Right cardiac atrium (tissue), 5 donors: ENCODE results near the gene SF1. TPM values are rescaled to one million over a fixed set of nuclear protein-coding genes. Genes with fewer than 3 reads are reported as not detected.

Source experiments
- ATAC-seq, 2 donors: fragments of 200-7000 bp; cut with Tn5 transposase; one replicate each; pipeline versions ENCODE4 v1.8.0 to v1.9.1; 2020; ENCODE audit warnings: moderate library complexity in 2 of 2, mild to moderate bottlenecking in 1 of 2
- DNase-seq, 3 donors: peaks; one replicate each; pipeline ENCODE4 v3.0.0-alpha.2; 2020
- H3K27ac ChIP-seq: one replicate; pipeline ENCODE4 v1.5.1; 2013; ENCODE audit warnings: mild to moderate bottlenecking, low read length, control low read depth, moderate library complexity
- H3K27me3 ChIP-seq: one replicate; pipeline ENCODE4 v1.6.1; 2013; ENCODE audit not compliant: control insufficient read depth, insufficient read depth
- H3K4me1 ChIP-seq: one replicate; pipeline ENCODE4 v1.6.1; 2013; ENCODE audit warnings: low read length; ENCODE audit not compliant: control insufficient read depth, insufficient read depth
- H3K4me3 ChIP-seq: one replicate; pipeline ENCODE4 v1.5.1; 2013; ENCODE audit warnings: low read length, control low read depth
- H3K9me3 ChIP-seq: one replicate; pipeline ENCODE4 v1.6.1; 2013; ENCODE audit warnings: low read length; ENCODE audit not compliant: control insufficient read depth
- WGBS: extraction: QIAGEN DNeasy Blood & Tissue Kit; methylation state at CpG from one replicate; pipeline ENCODE4 v1.1.7; 2013; 5-methylcytosine and 5-hydroxymethylcytosine counted together
- intact Hi-C, 4 donors: fragments of 100-400 bp; cut with DNase I; formaldehyde crosslinking; loops; one replicate each; pipeline versions ENCODE4 v1.11.0 to v1.14.0; 2022 to 2023
- polyA plus RNA-seq: library from polyadenylated mRNA; stranded (reverse); fragments of 200-250 nt; gene quantifications from one replicate; pipeline ENCODE4 v1.2.3, GENCODE V29; 2013
- total RNA-seq, 4 donors: library from RNA; stranded (reverse); fragmentation: NEBNext Ultra II Directional; extraction: Animal tissue kit (Norgen Biotek cat#: 25700); gene quantifications; one replicate each; pipeline ENCODE4 v1.2.1, GENCODE V29; 2021
- donor health status: healthy with polysubstance abuse.
- donor health status: DM: no; HTN: yes; CAD: no.
- donor health status: DM: no; HTN: no; CAD: no.
- donor health status: DM: no; HTN: yes; CAD: no; lungs with severe emphysema.
- donor health status: DM: yes; HTN: yes; CAD: no.

The SF1 gene
- total and polyA plus RNA-seq, 5 donors: 72.8 to 203 (median 195) TPM

DNA sequence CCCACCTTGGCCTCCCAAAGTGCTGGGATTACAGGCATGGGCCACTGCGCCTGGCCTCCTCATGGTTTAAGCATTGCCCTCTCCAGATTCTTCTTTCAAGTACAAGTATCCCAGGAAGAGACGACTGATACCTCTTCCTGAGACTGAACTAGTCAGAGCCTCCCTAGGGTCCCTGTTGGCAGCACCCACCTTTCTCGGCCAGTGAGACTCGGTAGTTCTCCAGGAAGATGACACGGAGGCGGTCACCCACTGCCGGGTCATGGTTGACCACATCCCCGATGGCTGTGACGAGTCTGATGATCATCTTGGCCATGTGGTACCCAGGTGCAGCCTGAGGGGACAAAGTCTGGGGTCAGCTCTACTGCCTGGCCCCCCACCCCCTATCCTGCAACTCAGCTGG lies 27.2 kb downstream of the SF1 start:
- 91% methylated on average over 9 of the region's 9 CpGs for WGBS
- ATAC-seq: no peak
- H3K4me3 ChIP-seq: no peak overlapping the region
- no peaks in the 10 kb centered on the region for H3K4me1 ChIP-seq
- H3K27me3 ChIP-seq: no peaks in the 10 kb centered on the region
- peak in 1 of 3 donors; percentile 28 for DNase-seq
- intact Hi-C loops: no loop called here
- no peaks in the 10 kb centered on the region for H3K9me3 ChIP-seq
- H3K27ac ChIP-seq: no peak overlapping the region

DNA sequence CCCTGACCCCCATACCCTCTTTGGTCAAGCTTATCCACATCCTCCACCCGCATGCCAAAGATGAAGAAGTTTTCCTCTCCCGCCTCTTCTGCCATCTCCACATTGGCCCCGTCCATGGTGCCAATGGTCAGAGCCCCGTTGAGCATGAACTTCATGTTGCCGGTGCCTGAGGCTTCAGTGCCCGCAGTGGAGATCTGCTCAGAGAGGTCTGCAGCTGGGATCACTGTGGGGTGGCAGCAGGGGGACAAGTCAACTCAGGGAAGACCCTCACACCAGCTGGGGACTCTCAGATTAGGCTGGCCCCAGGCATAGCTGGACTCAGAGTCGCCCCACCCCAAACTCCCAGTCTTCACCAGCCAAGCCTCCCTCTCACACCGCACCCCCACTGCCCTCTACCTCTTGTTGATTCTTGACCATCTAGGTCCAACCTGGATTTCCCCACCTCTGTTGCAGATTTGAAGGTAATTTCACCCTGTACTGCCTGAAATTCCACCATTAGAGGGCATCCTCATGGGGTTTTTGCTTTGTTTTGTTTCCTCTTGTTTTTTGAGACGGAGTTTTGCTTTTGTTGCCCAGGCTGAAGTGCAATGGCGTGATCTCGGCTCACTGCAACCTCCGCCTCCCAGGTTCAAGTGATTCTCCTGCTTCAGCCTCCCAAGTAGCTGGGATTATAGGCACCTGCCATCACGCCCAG lies 27.8 kb downstream of the SF1 start:
- Histone ChIP-seq H3K9me3 (no peaks in the 10 kb centered on the region), H3K27ac (no peak overlapping the region), H3K27me3 (no peaks in the 10 kb centered on the region), H3K4me3 (no peak overlapping the region), H3K4me1 (no peaks in the 10 kb centered on the region)
- no peak for ATAC-seq
- DNase-seq: peak in 1 of 3 donors; percentile 11
- intact Hi-C loops: no loop called here
- WGBS: 96% methylated on average over 13 of the region's 13 CpGs

DNA sequence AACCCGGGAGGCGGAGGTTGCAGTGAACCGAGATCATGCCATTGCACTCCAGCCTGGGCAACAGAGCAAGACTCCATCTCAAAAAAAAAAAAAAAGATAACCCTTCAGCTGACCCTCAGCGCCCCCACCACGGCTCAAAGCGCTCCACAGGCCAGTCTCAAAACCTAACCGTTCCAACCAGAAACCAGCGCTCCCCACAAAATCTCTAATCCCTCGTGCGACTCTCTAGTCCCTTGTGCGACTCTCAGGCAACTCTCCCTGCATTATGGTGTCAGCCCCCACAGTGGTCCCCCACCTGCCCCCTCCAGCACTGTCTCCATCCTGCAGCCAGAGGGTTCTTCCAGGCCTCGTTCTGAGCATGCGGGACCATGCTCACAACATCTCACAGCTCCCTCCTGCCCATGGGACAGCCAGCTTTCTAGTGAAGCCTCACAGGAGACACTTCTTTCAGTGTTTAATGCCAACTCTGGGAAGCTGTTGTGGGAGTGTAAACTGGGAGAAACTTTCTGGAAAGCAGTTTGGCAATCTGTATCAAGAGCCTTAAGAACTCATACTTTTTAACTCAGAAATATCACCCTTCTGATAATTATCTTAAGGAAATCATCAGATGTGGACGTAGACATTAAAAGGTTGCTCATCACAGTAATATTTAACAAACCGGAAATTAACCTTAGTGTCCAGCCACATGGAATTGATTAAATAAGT lies 30.2 kb downstream of the SF1 start:
- WGBS: 77% methylated on average over 15 of the region's 15 CpGs
- Histone ChIP-seq H3K4me3 (no peak overlapping the region), H3K4me1 (no peaks in the 10 kb centered on the region), H3K9me3 (no peaks in the 10 kb centered on the region), H3K27me3 (no peaks in the 10 kb centered on the region), H3K27ac (no peak overlapping the region)
- intact Hi-C loops: no loop called here
- no peak for ATAC-seq
- DNase-seq: peak in 1 of 3 donors; percentile 11

DNA sequence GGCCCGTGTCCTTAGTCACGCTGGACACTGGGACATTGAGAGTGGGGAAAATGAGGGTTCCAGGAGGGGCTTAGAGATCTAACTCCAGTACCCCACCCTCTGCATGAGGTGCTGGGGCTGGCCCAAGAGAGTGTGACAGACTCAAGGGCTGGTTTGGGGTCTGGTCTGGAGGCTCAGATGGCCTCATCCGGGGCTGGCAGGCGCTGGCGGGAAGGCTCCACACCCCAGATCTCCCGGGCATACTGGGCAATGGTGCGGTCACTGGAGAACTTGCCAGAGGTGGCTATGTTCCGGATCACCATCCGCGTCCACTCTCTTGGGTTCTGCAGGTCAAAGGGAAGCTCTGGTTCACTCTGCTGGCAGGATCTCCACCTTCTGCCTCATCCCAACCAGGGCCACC lies 31.9 kb downstream of the SF1 start:
- DNase-seq (peak in 2 of 3 donors; percentile 62 to 71), ATAC-seq (no peak)
- H3K4me1 ChIP-seq: no peaks in the 10 kb centered on the region
- H3K9me3 ChIP-seq: no peaks in the 10 kb centered on the region
- intact Hi-C loops: no loop called here
- peak overlapping the region; percentile 22 for H3K27ac ChIP-seq
- no peak overlapping the region for H3K4me3 ChIP-seq
- H3K27me3 ChIP-seq: no peaks in the 10 kb centered on the region
- WGBS: 61% methylated on average over 10 of the region's 10 CpGs

DNA sequence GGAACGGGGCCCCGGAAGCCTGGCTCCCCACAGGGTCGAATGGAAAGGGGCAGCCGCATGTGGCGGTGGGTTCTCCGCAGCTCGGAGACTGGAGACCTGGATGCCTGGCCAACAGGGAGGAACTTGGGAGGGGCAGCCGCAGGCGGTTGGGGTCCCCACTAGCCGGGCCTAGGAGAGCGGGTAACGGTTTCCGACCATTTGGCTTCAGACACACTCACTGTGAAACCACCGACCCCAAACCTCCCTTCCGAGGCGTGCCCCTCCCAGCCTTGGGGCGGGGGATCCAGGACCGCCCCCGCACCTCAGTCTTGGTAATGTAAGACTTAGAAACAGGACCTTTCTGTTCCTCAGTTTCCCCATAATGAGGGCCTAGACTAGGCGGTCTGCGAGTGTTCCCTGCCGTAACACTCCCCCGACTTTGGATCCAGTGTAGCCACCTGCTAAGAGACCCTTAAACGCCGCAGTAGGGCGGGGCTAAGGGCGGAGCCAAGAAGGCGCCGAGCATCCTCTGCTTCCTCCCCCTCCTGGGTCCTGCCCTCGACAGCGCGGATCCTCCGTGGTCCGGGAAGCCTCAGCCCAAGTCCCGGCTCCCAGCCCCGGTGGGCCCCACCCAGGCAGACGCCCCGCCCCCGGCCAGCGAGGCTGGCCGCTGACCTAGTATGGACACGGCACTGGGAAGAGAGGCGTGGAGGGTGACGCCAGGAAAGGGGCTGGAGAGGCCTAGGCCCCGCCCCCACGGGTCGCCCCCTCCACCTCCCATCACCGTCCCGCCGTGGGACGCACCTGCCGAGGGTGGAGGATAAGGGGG lies 32.6 kb downstream of the SF1 start:
- no peaks in the 10 kb centered on the region for H3K4me1 ChIP-seq
- 1% methylated on average over 52 of the region's 52 CpGs for WGBS
- peak overlapping the region; percentile 91 for H3K27ac ChIP-seq
- no peaks in the 10 kb centered on the region for H3K9me3 ChIP-seq
- ATAC-seq: peak; percentile 84 to 87
- H3K27me3 ChIP-seq: no peaks in the 10 kb centered on the region
- H3K4me3 ChIP-seq: peak overlapping the region; percentile 77
- intact Hi-C loops: no loop called here
- DNase-seq: peak; percentile 94 to 98 (median 96)

DNA sequence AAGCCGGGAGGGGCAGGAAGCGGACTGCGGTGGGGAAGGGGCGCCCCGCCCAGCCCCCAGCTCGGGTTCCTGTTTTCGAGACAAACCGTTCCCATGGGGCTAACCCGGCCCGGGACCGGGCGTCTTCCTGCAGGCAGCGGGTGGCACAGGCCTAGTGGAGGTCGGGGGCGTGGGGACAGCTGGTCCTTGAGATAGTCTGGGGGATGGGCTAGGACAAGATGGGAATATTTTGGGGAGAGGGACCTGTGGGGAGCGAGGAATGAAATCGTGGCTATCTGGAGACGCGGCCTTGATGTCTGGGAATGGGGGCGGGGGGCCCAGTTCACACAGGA lies 33.2 kb downstream of the SF1 start:
- Histone ChIP-seq H3K4me1 (no peaks in the 10 kb centered on the region), H3K9me3 (no peaks in the 10 kb centered on the region), H3K4me3 (peak overlapping the region; percentile 77), H3K27ac (peak overlapping the region; percentile 91), H3K27me3 (no peaks in the 10 kb centered on the region)
- intact Hi-C loops: no loop called here
- DNase-seq: peak; percentile 85 to 94 (median 93)
- WGBS: 2% methylated on average over 20 of the region's 20 CpGs
- peak; percentile 4 to 17 for ATAC-seq

DNA sequence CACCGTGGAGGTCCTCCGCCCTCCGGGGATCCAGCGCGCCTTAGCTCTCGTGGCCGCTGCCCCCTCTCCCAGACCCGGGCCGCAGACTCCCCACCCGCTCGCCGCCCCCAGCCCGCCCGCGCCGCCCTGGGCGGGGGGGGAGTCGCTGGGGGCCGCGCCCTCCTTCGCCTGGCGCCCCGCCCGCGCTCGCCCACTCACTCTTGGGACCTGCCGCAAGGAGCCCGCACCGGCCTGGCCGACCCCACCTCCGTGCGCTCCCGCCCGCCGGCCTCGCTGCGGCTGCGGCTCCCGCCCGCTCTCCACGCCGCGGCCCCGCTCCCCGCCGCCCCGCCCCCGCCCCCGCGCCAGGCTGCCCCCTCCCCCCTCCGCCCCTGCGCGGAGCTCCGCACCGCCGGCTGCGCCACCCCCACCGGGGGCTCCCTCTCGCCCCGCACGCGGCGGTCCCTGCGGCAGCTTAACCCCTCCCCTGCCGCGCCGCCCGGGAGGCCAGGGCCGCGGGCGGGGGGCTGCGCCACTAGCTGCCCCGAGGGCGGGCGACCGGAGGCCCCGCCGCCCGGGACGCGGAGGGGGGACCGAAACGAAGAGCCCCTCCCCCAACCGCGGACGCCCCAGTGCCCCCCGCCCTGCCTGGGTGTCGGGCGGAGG lies 33.7 kb downstream of the SF1 start:
- intact Hi-C loops: no loop called here
- Histone ChIP-seq H3K27ac (peak overlapping the region; percentile 91), H3K27me3 (no peaks in the 10 kb centered on the region), H3K4me3 (peak overlapping the region; percentile 77), H3K4me1 (no peaks in the 10 kb centered on the region), H3K9me3 (no peaks in the 10 kb centered on the region)
- peak in 2 of 3 donors; percentile 71 to 74 for DNase-seq
- WGBS: under 1% methylated on average over 87 of the region's 89 CpGs
- ATAC-seq: no peak

DNA sequence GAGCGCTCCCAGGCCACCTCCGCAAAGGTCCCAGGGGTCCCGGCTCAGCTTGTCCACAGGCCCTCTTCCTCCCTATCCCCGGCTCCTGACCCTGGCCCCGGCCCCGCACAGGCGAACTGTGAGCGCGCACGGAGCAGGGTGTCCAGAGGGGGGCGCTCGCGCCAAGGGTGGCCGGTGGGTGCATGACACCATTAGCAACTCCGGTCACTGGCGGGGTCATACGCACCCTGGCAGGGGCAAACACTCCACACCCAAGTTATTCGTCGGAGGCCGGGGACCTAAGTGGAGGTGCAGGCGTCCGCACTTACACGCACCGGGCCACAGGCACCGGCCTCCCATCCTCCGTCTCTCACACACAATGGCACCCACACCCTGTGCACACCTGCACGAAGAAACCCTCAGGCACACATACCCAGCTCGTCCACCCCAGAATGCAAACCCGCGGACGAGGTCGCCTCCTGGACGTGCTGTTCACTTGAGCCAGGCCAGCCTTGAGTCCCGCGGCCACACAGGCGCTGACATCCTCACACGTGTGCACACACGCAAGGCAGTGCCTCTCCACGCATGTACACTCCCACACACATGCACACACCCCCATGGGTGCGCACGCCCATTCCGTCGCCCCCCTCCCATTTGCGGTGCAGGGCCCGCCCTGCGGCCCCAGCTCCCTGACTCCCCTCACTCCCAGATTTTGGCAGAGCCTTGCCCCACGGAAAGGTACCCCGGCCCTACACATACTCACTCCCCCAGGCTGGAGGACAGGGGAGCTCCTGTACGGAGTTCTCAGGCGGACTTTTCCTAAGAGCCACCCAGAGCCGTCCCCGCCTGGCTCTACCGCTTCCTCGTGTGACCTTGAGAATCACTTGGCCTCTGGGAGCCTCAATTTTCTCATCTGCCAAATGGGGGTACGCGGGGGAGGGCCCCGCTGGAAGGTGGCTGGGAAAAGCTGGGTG lies 34.5 kb downstream of the SF1 start, which contains the start of gene RASGRP2:
Gene RASGRP2, minus strand, starts transcription at position 552 of the 953 bp plus-strand sequence. CDS start 1,276 bp downstream, outside the sequence.
- Histone ChIP-seq H3K27ac (peak within 1 kb of the TSS; percentile 91), H3K27me3 (no peaks in the 10 kb centered on the region), H3K4me3 (peak within 1 kb of the TSS; percentile 77), H3K9me3 (no peaks in the 10 kb centered on the region), H3K4me1 (no peaks in the 10 kb centered on the region)
- DNase-seq (peak; percentile 79 to 95 (median 92)), ATAC-seq (peak; percentile 29 to 36)
- intact Hi-C loops: no loop called here
- WGBS: under 1% methylated on average over 57 of the region's 57 CpGs

DNA sequence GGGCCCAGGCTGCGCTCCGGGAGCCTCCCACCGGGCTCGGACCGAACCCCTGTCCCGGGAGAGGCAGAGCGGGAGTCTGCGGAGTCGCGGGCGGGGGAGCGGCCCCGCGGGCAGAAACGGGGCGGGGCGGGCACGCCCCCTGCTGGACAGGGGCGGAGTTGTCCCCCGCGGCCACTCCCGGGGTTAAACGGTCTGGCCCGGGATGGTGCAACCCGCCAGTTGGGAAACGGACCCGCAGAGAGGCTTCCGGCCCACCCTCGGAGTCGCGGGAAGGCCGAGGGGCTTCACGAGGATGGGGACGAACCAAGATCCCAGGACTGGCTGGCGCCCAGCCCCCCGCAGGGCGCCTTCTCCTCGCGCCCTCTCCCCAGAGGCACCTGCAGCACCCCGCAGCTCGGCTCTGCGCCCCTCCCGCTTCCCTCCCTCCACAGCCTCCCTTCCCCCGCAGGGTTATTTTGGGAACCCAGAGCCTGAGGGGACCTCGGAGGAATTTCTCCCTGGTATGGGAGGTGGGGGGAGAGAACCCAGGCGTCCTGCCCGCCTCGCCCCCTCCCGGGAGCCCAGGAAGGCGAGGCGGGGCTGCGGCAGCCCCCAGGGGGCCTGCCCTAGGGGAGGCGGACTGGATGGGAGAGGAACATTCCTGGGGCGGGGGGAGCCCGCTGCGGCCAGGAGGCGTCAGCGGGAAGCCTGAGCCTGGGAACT lies 35.3 kb downstream of the SF1 start:
- Histone ChIP-seq H3K4me1 (no peaks in the 10 kb centered on the region), H3K27me3 (no peaks in the 10 kb centered on the region), H3K4me3 (peak overlapping the region; percentile 77), H3K9me3 (no peaks in the 10 kb centered on the region), H3K27ac (peak overlapping the region; percentile 27)
- DNase-seq (peak; percentile 84 to 94 (median 91)), ATAC-seq (peak; percentile 45 to 52)
- intact Hi-C loops: no loop called here
- WGBS: under 1% methylated on average over 58 of the region's 58 CpGs
